Measurements from ENCODE around the gene CCDC178.

DNA sequence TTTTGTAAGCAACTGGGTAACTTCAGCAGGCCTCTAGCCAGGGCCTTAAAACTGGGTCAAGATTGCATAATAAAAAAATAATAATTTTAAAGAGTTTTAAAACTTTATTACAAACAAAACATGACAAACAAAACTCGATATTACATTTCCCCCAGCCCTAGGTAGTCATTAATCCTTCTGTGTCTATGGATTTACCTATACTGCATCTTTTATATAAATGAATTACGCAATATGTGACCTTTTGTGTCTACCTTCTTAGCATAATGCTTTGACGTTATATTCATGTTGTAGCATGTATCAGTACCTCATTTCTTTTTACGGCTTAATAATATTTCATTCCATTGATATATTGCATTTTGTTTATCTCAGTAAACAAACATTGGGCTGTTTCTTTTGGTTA, 113.5 kb downstream of the CCDC178 start:
- TF ChIP-seq CTCF (IDR thresholded peaks at IDR 0.05; ENCODE audit: low read length) = no peak
- TF ChIP-seq EZH2 (IDR thresholded peaks at IDR 0.05; ENCODE audit: borderline replicate concordance, low read length) = no peak
